WTC11 (cell line): ENCODE data around the gene CLCA2. TPM values are rescaled to one million over a fixed set of nuclear protein-coding genes. Genes with fewer than 3 reads are reported as not detected.

Experiments used
- ATAC-seq: fragments of 200-7000 bp; cut with Tn5 transposase; 2 replicates; pipeline ENCODE4 v1.10.0; 2021; ENCODE audit warnings: mild to moderate bottlenecking, moderate library complexity
- CTCF ChIA-PET: fragments of 300-600 bp; sonication (Branson Sonifier 250); formaldehyde crosslinking; loops from one replicate; lab custom pipeline; 2021; ENCODE audit warnings: antibody characterized with exemption; lab: Charles Lee
- POLR2A ChIA-PET: fragments of 350-600 bp; sonication (Branson Sonifier 250); formaldehyde crosslinking; loops from one replicate; lab custom pipeline; 2021; ENCODE audit warnings: antibody characterized with exemption; lab: Charles Lee
- DNase-seq: peaks from one replicate; pipeline ENCODE4 v3.0.0; 2021; ENCODE audit warnings: low spot score
- H3K27ac Mint-ChIP-seq: 2 replicates; pipeline ENCODE4 v1.8.0; 2021; ENCODE audit warnings: mixed read lengths
- H3K27me3 Mint-ChIP-seq: 2 replicates; pipeline ENCODE4 v1.8.0; 2021; ENCODE audit warnings: low read depth, mild to moderate bottlenecking, moderate library complexity, mixed read lengths
- H3K36me3 Mint-ChIP-seq: 2 replicates; pipeline ENCODE4 v1.8.0; 2021; ENCODE audit warnings: mixed read lengths
- H3K4me1 Mint-ChIP-seq: 2 replicates; pipeline ENCODE4 v1.8.0; 2022; ENCODE audit warnings: mixed read lengths
- H3K4me3 Mint-ChIP-seq: 2 replicates; pipeline ENCODE4 v1.8.0; 2021; ENCODE audit warnings: mild to moderate bottlenecking, moderate library complexity, mixed read lengths
- H3K9me3 Mint-ChIP-seq: 2 replicates; pipeline ENCODE4 v1.8.0; 2021; ENCODE audit warnings: mixed read lengths
- CREB1 ChIP-seq: sonication (generic); formaldehyde crosslinking; IDR thresholded peaks from 2 replicates; pipeline ENCODE4 v1.8.0; 2023; ENCODE audit warnings: mild to moderate bottlenecking, missing genetic modification reagents
- CREM ChIP-seq: sonication (generic); formaldehyde crosslinking; IDR thresholded peaks from 2 replicates; pipeline ENCODE4 v1.8.1; 2022; ENCODE audit warnings: mild to moderate bottlenecking, missing genetic modification reagents, moderate library complexity
- GTF2I ChIP-seq: fragments of 250-450 bp; sonication (Bioruptor Pico); conservative IDR thresholded peaks from 2 replicates; pipeline ENCODE4 v1.4.0; 2021; ENCODE audit warnings: mild to moderate bottlenecking
- HMGA2 ChIP-seq: fragments of 250-450 bp; sonication (Bioruptor Pico); IDR thresholded peaks from 2 replicates; pipeline ENCODE4 v1.4.0; 2021; ENCODE audit warnings: mild to moderate bottlenecking, moderate library complexity
- IRF2 ChIP-seq: sonication (generic); formaldehyde crosslinking; IDR thresholded peaks from 2 replicates; pipeline ENCODE4 v1.8.0; 2022; ENCODE audit warnings: low read depth, missing genetic modification reagents, borderline replicate concordance
- NFE2L1 ChIP-seq: sonication (generic); formaldehyde crosslinking; IDR thresholded peaks from 2 replicates; pipeline ENCODE4 v1.8.1; 2023; ENCODE audit warnings: missing genetic modification reagents
- OVOL2 ChIP-seq: fragments of 250-450 bp; sonication (Bioruptor Pico); IDR thresholded peaks from 2 replicates; pipeline ENCODE4 v1.9.0; 2021; ENCODE audit warnings: mild to moderate bottlenecking, borderline replicate concordance
- RORB ChIP-seq: fragments of 250-450 bp; sonication (Bioruptor Pico); IDR thresholded peaks from 2 replicates; pipeline ENCODE4 v1.9.0; 2021; ENCODE audit warnings: mild to moderate bottlenecking
- ZBTB21 ChIP-seq: sonication (generic); formaldehyde crosslinking; IDR thresholded peaks from 2 replicates; pipeline ENCODE4 v1.8.1; 2023; ENCODE audit warnings: mild to moderate bottlenecking, missing genetic modification reagents, borderline replicate concordance
- ZNF263 ChIP-seq: sonication (generic); formaldehyde crosslinking; IDR thresholded peaks from 2 replicates; pipeline ENCODE4 v1.8.1; 2022; ENCODE audit warnings: low read depth, mild to moderate bottlenecking, moderate library complexity, missing genetic modification reagents
- ZNF396 ChIP-seq: fragments of 250-450 bp; sonication (Bioruptor Pico); IDR thresholded peaks from 2 replicates; pipeline ENCODE4 v1.8.0; 2021; ENCODE audit warnings: mild to moderate bottlenecking, moderate library complexity, borderline replicate concordance
- ZNF671 ChIP-seq: fragments of 250-450 bp; sonication (Bioruptor Pico); IDR thresholded peaks from 2 replicates; pipeline ENCODE4 v1.8.0; 2021; ENCODE audit warnings: mild to moderate bottlenecking
- total RNA-seq: library from RNA; stranded (reverse); gene quantifications from 3 replicates; pipeline ENCODE4 v1.2.3, GENCODE V29; 2021
- TF ChIP-seq, protein P1 (sequence below): fragments of 250-450 bp; sonication (Bioruptor Pico); IDR thresholded peaks from 2 replicates; pipeline ENCODE4 v2.1.2; 2022; ENCODE audit warnings: mild to moderate bottlenecking, moderate library complexity
- TF ChIP-seq, protein P2 (sequence below): sonication (generic); formaldehyde crosslinking; IDR thresholded peaks from 2 replicates; pipeline ENCODE4 v1.8.0; 2023; ENCODE audit warnings: missing genetic modification reagents
- TF ChIP-seq, protein P3 (sequence below): sonication (generic); formaldehyde crosslinking; IDR thresholded peaks from 2 replicates; pipeline ENCODE4 v1.8.1; 2023; ENCODE audit warnings: mild to moderate bottlenecking, missing genetic modification reagents, moderate library complexity
- TF ChIP-seq, protein P4 (sequence below): sonication (generic); formaldehyde crosslinking; IDR thresholded peaks from 2 replicates; pipeline ENCODE4 v1.8.0; 2023; ENCODE audit warnings: mild to moderate bottlenecking, missing genetic modification reagents
- TF ChIP-seq, protein P5 (sequence below): sonication (generic); formaldehyde crosslinking; IDR thresholded peaks from 2 replicates; pipeline ENCODE4 v1.8.0; 2023; ENCODE audit warnings: missing genetic modification reagents, mild to moderate bottlenecking, borderline replicate concordance

CLCA2 gene
- total RNA-seq, 1 experiment from 2014 or later = 0.07 TPM

DNA sequence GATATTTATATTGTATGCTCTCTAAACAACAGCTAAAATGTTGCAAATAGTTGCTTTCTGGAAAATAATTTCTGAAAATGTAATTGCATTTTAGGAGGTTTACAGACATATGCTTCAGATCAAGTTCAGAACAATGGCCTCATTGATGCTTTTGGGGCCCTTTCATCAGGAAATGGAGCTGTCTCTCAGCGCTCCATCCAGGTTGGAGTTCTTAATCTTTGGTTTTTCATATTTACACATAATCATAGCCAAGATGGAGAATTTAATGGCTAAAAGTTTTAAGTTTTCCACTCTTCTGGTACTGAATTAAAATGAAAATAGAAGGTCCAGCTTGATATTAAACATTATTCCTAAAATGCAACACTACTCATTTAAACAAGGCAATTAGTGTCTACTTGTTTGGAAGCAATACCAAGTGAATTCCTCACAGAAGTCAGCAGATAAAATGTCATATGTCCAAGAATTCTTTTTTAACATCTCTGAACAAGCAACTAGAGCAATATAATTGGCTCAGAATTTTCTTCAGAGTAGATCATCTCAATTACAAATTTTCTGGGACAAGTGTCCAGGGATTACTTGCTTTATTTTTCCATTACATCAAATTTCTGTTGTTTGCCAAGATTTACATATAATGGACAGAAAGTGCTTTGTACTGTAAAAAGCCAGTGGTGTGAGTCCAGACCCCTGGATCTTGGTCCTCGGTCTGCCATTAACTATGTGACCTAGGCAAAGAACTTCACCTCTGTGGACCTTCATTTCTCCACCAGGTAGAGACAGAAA is 67.4 kb downstream of the CLCA2 start:
- H3K36me3 Mint-ChIP-seq = no peaks in the 10 kb centered on the region
- ATAC-seq = no peak
- H3K9me3 Mint-ChIP-seq = no peaks in the 10 kb centered on the region
- H3K27ac Mint-ChIP-seq = no peak overlapping the region
- H3K4me3 Mint-ChIP-seq = no peak overlapping the region
- DNase-seq = no peak
- ChIA-PET CTCF (no interaction called here), POLR2A (no interaction called here)
- peaks cover 6% of the 10 kb centered on the region for H3K4me1 Mint-ChIP-seq
- no peaks in the 10 kb centered on the region for H3K27me3 Mint-ChIP-seq
- no peak for TF ChIP-seq CREM (CRISPR knock-in tag)
- no peak for TF ChIP-seq ZNF671 (CRISPR knock-in tag)
- TF ChIP-seq, protein P1, sequence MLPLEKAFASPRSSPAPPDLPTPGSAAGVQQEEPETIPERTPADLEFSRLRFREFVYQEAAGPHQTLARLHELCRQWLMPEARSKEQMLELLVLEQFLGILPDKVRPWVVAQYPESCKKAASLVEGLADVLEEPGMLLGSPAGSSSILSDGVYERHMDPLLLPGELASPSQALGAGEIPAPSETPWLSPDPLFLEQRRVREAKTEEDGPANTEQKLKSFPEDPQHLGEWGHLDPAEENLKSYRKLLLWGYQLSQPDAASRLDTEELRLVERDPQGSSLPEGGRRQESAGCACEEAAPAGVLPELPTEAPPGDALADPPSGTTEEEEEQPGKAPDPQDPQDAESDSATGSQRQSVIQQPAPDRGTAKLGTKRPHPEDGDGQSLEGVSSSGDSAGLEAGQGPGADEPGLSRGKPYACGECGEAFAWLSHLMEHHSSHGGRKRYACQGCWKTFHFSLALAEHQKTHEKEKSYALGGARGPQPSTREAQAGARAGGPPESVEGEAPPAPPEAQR (CRISPR knock-in tag) = no peak
- TF ChIP-seq IRF2 = no peak
- TF ChIP-seq CREB1 (CRISPR knock-in tag) = no peak
- TF ChIP-seq GTF2I = no peak
- no peak for TF ChIP-seq ZBTB21 (CRISPR knock-in tag)
- no peak for TF ChIP-seq NFE2L1 (CRISPR knock-in tag)
- TF ChIP-seq, protein P2, sequence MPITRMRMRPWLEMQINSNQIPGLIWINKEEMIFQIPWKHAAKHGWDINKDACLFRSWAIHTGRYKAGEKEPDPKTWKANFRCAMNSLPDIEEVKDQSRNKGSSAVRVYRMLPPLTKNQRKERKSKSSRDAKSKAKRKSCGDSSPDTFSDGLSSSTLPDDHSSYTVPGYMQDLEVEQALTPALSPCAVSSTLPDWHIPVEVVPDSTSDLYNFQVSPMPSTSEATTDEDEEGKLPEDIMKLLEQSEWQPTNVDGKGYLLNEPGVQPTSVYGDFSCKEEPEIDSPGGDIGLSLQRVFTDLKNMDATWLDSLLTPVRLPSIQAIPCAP (CRISPR knock-in tag) = no peak
- TF ChIP-seq HMGA2 (CRISPR knock-in tag) = no peak
- TF ChIP-seq, protein P3, sequence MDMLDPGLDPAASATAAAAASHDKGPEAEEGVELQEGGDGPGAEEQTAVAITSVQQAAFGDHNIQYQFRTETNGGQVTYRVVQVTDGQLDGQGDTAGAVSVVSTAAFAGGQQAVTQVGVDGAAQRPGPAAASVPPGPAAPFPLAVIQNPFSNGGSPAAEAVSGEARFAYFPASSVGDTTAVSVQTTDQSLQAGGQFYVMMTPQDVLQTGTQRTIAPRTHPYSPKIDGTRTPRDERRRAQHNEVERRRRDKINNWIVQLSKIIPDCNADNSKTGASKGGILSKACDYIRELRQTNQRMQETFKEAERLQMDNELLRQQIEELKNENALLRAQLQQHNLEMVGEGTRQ (CRISPR knock-in tag) = no peak
- no peak for TF ChIP-seq RORB (CRISPR knock-in tag)
- no peak for TF ChIP-seq OVOL2 (CRISPR knock-in tag)
- TF ChIP-seq, protein P4, sequence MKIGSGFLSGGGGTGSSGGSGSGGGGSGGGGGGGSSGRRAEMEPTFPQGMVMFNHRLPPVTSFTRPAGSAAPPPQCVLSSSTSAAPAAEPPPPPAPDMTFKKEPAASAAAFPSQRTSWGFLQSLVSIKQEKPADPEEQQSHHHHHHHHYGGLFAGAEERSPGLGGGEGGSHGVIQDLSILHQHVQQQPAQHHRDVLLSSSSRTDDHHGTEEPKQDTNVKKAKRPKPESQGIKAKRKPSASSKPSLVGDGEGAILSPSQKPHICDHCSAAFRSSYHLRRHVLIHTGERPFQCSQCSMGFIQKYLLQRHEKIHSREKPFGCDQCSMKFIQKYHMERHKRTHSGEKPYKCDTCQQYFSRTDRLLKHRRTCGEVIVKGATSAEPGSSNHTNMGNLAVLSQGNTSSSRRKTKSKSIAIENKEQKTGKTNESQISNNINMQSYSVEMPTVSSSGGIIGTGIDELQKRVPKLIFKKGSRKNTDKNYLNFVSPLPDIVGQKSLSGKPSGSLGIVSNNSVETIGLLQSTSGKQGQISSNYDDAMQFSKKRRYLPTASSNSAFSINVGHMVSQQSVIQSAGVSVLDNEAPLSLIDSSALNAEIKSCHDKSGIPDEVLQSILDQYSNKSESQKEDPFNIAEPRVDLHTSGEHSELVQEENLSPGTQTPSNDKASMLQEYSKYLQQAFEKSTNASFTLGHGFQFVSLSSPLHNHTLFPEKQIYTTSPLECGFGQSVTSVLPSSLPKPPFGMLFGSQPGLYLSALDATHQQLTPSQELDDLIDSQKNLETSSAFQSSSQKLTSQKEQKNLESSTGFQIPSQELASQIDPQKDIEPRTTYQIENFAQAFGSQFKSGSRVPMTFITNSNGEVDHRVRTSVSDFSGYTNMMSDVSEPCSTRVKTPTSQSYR = no peak
- no peak for TF ChIP-seq ZNF263 (CRISPR knock-in tag)
- TF ChIP-seq, protein P5, sequence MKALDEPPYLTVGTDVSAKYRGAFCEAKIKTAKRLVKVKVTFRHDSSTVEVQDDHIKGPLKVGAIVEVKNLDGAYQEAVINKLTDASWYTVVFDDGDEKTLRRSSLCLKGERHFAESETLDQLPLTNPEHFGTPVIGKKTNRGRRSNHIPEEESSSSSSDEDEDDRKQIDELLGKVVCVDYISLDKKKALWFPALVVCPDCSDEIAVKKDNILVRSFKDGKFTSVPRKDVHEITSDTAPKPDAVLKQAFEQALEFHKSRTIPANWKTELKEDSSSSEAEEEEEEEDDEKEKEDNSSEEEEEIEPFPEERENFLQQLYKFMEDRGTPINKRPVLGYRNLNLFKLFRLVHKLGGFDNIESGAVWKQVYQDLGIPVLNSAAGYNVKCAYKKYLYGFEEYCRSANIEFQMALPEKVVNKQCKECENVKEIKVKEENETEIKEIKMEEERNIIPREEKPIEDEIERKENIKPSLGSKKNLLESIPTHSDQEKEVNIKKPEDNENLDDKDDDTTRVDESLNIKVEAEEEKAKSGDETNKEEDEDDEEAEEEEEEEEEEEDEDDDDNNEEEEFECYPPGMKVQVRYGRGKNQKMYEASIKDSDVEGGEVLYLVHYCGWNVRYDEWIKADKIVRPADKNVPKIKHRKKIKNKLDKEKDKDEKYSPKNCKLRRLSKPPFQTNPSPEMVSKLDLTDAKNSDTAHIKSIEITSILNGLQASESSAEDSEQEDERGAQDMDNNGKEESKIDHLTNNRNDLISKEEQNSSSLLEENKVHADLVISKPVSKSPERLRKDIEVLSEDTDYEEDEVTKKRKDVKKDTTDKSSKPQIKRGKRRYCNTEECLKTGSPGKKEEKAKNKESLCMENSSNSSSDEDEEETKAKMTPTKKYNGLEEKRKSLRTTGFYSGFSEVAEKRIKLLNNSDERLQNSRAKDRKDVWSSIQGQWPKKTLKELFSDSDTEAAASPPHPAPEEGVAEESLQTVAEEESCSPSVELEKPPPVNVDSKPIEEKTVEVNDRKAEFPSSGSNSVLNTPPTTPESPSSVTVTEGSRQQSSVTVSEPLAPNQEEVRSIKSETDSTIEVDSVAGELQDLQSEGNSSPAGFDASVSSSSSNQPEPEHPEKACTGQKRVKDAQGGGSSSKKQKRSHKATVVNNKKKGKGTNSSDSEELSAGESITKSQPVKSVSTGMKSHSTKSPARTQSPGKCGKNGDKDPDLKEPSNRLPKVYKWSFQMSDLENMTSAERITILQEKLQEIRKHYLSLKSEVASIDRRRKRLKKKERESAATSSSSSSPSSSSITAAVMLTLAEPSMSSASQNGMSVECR (CRISPR knock-in tag) = no peak
- no peak for TF ChIP-seq ZNF396 (CRISPR knock-in tag)
